ENCODE measurements around the gene CENPU.
"Not testable (repeated sequence)": the region's sequence is repeated elsewhere in the genome, so short reads cannot be mapped to it uniquely, and the experiment has no call there.

The CENPU gene

GRCh38 chr4:184666670-184667069, 67.2 kb downstream of the CENPU start:
- no peak for DNase-seq (ENCODE audit: low spot score)

- DNase-seq (ENCODE audit: low spot score), result peak; percentile 21
These were observed 69.3 kb downstream of the CENPU start for GRCh38 chr4:184664445-184665210.

GRCh38 chr4:184662236-184662635, 71.7 kb downstream of the CENPU start:
- no peak for DNase-seq (ENCODE audit: low spot score)

DNA sequence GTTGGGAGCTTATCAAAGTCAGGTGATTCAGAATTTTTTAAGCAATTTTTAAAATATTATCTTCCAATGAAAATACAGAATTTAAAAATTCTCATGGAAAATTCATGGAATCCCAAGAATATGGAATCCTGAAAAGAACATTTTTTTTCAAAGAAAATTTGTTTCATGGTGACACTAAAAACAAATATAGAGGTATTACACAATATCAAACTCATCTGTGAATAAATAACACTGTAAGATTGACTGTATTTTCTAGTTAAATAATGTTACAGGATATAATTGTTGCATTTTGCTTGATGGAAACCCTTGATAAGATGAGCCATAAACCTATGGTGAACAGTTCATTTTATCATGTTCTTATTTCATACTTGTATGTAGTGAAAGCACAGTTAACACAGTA, 72.9 kb downstream of the CENPU start:
- DNase-seq (ENCODE audit: low spot score), result no peak

DNA sequence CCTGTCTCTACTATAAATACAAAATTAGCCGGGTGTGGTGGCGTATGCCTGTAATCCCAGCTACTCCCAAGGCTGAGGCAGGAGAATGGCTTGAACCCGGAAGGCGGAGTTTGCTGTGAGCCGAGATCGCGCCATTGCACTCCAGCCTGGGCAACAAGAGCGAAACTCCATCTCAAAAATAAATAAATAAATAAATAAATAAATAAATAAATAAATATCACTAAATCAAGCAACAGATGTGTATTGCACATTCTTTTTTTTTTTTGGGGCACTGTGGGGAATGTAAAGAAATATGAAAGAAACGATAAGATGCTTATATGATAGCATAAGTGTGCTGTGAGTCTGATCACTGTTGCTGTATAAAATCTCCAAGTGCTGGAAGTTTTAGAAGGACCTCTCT, 76.1 kb downstream of the CENPU start:
- DNase-seq (ENCODE audit: low spot score), result not testable (repeated sequence)

DNA sequence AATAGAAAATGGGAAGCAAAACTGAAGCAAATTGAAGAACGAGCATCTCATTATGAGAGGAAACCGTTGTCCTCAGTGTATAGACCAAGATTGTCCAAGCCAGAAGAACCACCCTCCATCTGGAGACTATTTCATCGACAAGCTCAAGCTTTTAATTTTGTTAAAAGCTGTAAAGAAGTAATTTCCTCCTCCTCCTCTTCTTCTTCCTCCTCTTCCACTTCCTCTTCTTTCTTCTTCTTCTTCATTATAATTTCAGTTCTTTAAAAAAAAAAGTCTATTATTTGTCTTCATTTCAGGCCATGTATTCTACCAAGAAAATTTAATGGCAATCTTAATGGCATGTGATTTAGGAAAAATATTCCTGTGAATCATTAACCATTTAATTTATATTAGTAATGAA, 76.8 kb downstream of the CENPU start:
- DNase-seq (ENCODE audit: low spot score), result no peak

- DNase-seq (ENCODE audit: low spot score), result no peak
These were observed 77.7 kb downstream of the CENPU start for GRCh38 chr4:184655889-184656869.

GRCh38 chr4:184653650-184654049, 80.2 kb downstream of the CENPU start:
- peak; percentile 52 for DNase-seq (ENCODE audit: low spot score)

DNA sequence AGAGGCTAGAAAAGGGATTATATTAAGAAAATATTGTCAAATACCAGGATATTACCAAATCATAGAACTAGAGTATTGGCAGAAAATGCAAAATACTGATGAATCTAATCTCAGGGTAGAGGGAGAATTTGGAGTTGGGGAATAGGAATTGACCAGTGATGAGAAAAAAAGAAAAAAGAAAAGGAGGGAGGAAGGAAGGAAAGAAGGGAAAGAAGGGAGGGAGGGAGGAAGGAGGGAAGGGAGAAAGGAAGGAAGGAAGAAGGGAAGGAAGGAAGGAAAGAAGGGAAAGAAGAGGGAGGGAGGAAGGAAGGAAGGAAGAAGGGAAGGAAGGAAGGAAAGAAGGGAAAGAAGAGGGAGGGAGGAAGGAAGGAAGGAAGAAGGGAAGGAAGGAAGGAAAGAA, 81.2 kb downstream of the CENPU start:
- not testable (repeated sequence) for DNase-seq (ENCODE audit: low spot score)

GRCh38 chr4:184651899-184652298, 82.0 kb downstream of the CENPU start:
- DNase-seq (ENCODE audit: low spot score), result no peak

DNA sequence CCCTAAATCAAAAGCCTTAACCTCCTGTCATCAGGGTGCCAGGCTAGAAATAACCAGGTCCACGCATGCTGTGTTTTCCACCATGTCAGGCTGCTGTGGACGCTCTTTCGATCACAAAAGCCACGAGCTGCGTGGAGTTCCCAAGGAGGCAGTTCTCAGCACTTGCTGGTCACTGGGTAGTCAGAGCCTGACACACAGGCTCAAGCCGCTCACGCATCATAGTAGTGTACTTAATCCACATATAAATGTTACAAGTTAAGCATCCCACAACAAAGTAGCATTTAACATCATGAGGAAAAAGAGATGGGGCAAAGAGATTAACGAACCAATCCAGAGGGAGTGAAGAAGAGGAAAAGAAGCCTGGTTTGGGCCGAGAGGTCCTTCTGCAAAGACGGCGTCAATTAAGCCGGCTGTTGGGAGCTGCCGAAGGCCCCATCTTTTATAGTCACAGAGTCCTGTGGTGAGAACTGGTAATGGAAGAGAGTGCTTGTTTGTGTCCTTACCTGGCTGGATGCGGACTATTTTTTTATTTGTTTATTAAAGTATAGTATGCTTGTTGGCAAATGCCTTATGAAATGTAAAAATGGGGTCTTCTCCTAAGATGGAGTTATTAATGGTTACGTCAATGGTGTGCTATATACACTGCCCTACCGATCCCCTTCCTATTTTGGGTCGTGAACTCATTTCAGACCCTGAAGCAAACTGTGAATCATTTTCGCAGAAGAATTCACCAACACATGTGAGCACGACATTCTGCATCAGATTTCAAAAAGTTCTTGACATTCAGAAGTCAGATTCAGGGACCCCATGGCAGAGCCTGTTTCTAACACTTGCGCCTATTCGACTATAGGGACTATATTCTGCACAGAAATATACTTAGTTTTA, 83.7 kb downstream of the CENPU start:
- peak; percentile 38 for DNase-seq (ENCODE audit: low spot score)

- DNase-seq (ENCODE audit: low spot score), result peak; percentile 98
These were observed 84.6 kb downstream of the CENPU start, which contains the start of the genes CASP3 and PRIMPOL for GRCh38 chr4:184649026-184649970. CASP3 (minus strand) TSS chr4:184649447; CDS start chr4:184638453, 10,994 bp downstream. PRIMPOL (plus strand) TSS chr4:184649738; CDS start chr4:184657141, 7,403 bp downstream.

DNA sequence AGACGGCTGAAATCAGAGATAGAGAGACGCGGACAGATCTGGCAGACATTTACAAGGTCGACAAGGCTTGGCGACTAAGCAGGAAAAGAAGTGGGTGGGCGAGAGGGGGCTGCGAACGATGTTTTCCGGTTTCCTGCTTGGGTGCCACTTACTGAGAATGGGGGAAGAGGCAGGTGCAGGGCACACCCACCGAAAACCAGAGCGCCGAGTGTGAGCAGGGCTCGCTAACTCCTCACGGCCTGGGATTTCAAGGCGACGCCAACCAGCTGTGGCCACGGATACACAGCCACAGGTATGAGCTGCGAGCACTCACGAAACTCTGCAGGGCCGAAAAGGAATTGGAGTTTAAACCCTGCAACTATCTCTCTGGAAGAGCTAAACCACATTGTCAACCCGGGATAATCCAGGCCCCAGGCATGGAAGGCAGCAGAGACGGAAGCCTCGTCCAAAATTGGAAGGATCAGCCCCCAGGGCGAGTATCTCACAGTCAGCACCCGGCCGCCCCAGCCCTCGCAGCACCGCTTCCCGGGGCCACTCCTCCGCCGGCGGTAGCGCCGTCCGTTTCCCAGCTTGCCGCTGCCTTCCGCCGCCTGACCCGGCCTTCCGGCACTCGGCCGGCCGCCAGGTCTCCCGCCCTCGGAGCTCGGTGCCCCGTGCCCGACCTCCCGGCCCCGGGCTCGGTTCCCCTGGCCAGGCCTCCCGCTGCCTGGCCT, 85.4 kb downstream of the CENPU start:
- DNase-seq (ENCODE audit: low spot score), result peak; percentile 81

DNA sequence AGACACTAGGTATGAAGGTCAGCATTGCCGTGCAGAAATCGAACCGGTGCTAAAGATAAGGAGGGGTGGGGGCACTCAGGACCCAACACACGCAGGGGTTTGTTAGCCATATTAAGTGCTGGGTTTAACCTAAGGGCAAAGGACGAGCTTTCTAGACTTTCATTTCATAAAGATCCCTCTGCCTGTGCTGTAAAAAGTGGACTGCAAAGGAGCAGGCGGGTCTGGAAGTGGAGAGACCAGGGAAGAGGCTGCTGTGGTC, 85.9 kb downstream of the CENPU start:
- no peak for DNase-seq (ENCODE audit: low spot score)

DNA sequence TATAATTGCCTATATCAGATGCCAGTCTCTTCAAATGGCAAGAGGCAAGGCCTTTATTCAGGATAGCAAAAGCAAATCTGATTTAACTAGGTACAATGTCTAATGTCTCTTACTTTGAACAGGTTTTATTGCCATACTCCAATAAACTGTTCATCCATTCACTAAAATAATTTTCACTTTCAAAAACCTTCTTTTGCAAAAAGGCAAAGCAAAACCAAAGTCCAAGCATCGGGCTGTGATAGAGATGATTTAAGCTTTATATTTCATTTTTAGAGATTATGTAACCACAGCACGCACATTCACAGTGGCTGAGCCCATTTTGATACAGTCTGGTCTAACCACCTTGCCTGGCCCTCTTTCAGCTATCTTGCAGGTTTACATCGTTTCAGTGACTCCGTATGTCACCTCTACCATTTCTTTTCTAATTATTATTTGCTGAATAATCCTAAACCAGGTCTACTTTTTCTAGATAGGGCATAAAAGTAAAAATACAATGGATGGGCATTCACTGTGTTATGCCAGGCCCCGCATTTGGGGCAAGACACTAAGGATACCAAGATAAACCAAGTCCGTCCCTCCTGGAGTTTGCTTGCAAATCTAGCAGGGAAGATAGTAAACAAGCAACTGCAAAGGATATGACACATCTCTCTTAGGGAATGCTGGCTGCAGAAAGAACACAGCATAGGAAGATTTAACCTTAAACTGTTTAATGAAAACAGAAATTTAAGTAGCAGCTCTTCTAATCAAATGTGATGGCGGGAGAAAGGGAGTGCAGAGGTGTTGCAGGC, 86.4 kb downstream of the CENPU start:
- peak; percentile 15 for DNase-seq (ENCODE audit: low spot score)

- DNase-seq (ENCODE audit: low spot score), result no peak
These were observed 87.8 kb downstream of the CENPU start for GRCh38 chr4:184645904-184646610.

DNA sequence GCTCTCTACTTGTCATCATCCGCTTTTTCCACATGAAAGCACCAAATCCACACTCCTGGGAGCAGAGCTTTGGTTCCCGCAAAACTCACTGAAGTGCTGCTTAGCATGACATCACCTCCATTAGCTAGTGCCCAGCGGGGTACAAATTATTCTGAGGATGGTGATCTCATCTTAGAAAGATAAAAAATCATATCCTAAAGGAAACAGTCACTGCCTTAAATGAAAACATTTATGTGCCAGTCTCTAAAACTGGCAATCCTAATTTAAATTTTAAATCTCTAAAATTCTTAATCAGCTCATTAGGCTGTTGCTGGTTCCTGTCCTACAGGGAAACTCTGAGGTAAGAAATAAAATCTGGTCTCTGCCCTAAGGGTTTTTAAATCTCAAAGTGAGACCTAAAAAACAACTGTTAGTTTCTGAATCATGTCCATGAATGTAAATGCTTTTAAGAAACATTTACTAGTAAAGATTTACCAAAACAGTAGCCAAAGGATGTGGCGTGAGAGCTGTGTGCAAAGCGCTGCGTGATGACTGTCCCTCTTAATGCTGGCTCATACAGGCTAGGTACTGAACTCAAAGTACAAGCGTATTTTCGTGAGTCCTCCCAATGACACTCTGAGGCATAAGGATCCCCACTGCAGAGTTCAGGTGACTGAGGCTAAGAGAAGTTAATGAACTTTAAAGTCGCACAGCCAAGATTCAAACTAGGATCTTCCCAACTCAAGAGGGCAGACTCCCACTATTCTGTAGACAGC, 89.2 kb downstream of the CENPU start:
- DNase-seq (ENCODE audit: low spot score), result no peak
